NCI-H524 (cell line): ENCODE measurements around the gene MGAT1.
"Not testable (repeated sequence)": the region's sequence is repeated elsewhere in the genome, so short reads cannot be mapped to it uniquely, and the experiment has no call there.

ENCODE experiments used
- DNase-seq, 2 experiments: peaks; one replicate each; lab custom pipeline; 2025; lab: John Stamatoyannopoulos, UW

Gene MGAT1

DNA sequence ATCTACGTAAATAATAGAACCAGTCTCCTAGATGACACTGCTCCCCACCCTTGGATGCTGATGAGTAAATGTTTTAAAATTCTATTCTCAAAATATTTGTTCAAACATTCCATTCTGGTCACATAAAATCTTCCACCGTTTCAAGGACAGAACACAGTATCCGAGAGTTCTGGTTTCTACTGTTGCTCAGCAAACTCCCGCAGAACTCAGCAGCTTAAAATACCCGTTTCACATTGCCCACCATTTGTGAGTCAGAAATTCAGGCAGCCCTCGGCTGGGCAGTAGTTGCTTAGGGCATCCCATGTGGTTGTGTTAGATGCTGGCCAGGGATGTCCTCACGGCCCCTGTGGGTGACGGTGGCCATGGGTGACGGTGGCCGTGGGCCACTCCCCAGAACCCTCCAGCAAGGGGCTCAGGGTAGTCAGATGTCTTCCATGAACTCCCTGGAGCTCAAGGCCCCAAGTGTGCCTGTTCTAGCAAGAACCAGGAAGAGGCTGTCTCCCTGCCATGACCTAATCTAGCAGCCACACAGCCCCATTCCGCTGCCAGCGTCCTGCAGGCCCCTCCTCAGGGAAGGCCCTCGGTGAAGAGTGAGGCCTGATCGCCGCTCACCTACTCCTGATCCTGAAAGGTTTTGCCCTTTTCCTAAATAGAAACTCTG is 17.4 kb downstream of the MGAT1 start:
- no peak for DNase-seq

- peak; percentile 47 to 71 for DNase-seq
Observed at GRCh38 chr5:180784497-180785097, 18.0 kb downstream of the MGAT1 start.

DNA sequence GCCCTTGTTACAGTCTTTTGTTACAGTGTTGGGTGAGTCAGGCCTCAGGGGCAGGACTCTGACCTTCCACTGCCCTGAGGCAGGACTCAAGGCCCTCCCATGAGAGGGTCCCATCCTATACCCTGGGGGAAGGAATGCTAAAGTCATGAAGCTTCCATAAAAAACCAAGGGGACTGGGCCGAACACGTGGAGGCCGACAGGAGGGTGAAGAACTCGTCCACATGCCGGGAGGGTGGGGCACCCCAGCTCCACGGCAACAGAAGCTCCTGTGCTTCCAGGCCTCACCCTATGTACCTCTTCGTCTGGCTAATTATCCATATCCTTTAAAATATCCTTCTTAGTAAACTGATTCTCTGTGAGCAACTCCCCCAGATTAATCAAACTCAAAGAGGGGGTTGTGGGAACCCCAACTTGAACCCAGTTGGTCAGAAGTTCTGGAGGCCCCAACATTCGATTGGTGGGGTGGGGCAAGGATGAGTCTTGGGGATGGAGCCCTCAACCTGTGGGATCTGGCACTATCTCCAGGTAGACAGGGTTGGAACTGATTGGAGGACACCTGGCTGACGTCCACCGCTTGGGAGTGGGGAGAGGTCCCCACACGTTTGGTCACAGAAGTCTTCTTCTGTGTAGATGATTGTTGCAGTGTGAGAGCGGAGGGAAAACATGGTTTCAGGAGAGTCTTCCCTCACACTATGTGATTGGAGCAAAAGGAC is 19.1 kb downstream of the MGAT1 start:
- DNase-seq = no peak

DNA sequence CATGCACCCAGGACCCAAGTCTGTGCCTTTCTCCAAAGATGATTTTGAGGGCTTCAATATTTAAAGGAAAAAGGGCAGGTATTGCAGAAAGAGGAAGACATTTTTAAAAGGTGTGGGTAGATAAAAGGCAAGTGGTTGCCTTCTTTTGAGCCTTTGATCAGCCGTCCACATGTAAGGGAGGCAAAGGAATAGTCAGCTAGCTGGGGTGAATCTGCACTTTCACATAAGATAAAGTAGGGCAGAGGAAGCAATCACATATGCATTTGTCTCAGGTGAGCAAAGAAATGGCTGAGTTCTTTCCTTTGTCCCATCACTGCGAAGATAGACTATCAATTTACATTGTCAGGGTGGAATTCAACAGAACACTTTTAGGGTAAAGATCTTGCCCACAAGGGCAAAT is 19.9 kb downstream of the MGAT1 start:
- DNase-seq = no peak

DNA sequence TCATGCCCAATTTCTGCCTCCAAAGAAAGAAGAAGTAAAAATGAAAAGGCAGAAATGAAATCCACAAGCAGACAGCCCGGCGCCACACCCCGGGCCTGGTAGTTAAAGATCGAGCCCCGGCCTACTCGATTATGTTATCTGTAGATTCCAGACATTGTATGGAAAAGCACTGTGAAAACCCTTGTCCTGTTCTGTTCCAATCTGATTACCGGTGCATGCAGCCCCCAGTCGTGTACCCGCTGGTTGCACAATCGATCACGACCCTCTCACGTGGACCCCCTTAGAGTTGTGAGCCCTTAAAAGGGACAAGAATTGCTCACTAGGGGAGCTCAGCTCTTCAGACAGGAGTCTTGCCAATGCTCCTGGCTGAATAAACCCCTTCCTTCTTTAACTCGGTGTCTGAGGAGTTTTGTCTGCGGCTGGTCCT is 20.7 kb downstream of the MGAT1 start:
- DNase-seq = not testable (repeated sequence)

GRCh38 chr5:180779985-180780610 is 22.5 kb downstream of the MGAT1 start:
- DNase-seq = no peak

- no peak for DNase-seq
Observed at GRCh38 chr5:180777475-180777874, 25.1 kb downstream of the MGAT1 start.

DNA sequence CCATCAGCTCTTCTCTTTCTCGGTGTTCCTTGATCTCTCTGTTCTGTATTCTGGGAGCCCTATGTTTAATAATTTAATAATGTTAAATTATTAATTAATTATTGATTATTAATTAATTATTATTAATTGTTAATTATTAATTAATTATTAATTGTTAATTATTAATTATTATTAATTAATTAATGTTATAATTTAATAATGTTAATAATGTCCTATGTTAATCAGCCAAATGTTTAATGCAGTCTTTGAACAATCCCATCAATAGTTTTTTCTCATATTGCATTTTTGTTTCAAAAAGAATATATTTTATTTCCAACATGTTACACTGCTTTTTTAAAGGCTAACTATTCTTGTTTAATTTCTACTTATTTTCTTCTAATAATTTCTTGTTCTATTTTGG is 26.2 kb downstream of the MGAT1 start:
- DNase-seq = no peak

- DNase-seq = no peak
Observed at GRCh38 chr5:180775624-180776023, 27.0 kb downstream of the MGAT1 start.

- no peak for DNase-seq
Observed at GRCh38 chr5:180771839-180772238, 30.8 kb downstream of the MGAT1 start.

- no peak for DNase-seq
Observed at GRCh38 chr5:180769821-180770220, 32.8 kb downstream of the MGAT1 start.

GRCh38 chr5:180755601-180756000 is 47.0 kb downstream of the MGAT1 start:
- DNase-seq = no peak

DNA sequence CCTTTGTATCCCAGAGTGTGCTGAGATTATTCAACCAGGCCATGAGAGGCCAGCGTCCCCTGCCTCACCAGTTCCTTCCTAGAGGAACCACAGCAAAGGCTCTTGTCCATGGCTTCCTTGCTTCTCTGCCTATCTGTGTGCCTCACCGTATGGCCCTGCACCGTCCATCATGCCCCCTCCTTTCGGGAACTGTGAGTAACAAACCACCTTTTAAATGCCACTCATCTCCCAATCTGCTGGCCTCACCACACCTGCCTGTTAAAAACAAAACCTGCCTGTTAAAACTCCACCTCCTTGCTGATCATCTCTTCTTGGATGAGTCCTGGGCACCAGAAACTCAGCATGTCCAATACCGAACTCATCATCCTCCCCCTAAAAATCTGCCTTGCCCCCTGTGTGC is 58.4 kb downstream of the MGAT1 start:
- DNase-seq = no peak

DNA sequence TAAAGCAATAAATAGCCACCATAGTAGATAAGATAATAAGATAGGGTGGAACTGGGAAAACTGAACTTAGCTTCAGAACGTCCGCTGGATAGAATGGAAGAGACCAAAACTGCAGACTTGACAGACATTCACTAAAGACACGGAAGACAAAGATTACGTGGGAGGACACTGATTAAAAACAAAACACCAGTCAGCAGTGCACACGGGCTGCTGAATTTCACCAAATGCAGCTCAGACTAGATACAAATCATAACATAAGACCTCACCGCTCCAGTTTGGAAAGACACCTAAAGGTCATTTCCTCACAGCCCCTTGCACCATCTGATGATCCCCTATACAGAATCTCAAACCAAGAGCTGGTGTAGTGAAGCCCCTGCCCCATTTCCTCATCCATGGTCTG is 59.9 kb downstream of the MGAT1 start:
- no peak for DNase-seq

- DNase-seq = not testable (repeated sequence)
Observed at GRCh38 chr5:180740953-180741352, 61.7 kb downstream of the MGAT1 start.

DNA sequence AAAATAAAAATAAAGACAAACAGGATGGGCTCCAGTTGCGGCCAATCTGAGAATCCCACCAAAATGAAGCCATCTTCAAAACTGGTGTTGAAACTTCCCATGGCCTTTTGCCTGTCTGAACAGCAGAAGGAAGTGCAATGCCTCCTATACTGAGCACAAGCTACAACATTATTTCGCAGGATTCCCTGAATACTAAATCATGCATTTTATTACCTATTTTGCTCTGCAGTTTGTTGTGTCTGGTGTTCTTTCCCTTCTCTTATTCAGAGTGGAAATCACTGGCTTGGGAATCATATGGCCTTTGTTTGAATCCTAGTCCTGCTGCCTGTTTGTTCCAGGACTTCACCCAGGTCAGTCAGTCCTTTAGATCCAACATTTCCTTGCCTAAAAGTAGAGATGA is 62.6 kb downstream of the MGAT1 start, which contains the start of gene OR2Y1:
Gene OR2Y1 (minus strand): TSS at position 101 of the 400 bp plus-strand sequence. CDS start 0 bp downstream, at position 101.
- DNase-seq = no peak

GRCh38 chr5:180739271-180739670 is 63.3 kb downstream of the MGAT1 start:
- DNase-seq = no peak

GRCh38 chr5:180736536-180736935 is 66.1 kb downstream of the MGAT1 start:
- DNase-seq = no peak
